Neural crest cell (in vitro differentiated cells): ENCODE results near the gene AP3S1. TPM values are rescaled to one million over a fixed set of nuclear protein-coding genes. Genes with fewer than 3 reads are reported as not detected.

Source experiments
- DNase-seq: peaks from one replicate; pipeline ENCODE4 v3.0.0; 2021; ENCODE audit warnings: low read depth, mixed read lengths, low spot score
- H3K27ac Mint-ChIP-seq: one replicate; pipeline ENCODE4 v1.8.0; 2021; ENCODE audit warnings: mild to moderate bottlenecking, mixed read lengths; ENCODE audit not compliant: unreplicated experiment
- H3K27me3 Mint-ChIP-seq: 2 replicates; pipeline ENCODE4 v1.8.0; 2021; ENCODE audit warnings: low read depth, mild to moderate bottlenecking, mixed read lengths
- H3K36me3 Mint-ChIP-seq: 2 replicates; pipeline ENCODE4 v1.8.0; 2021; ENCODE audit warnings: low read depth, mild to moderate bottlenecking, mixed read lengths
- H3K4me1 Mint-ChIP-seq: 2 replicates; pipeline ENCODE4 v1.8.0; 2021; ENCODE audit warnings: mixed read lengths
- H3K4me3 Mint-ChIP-seq: one replicate; pipeline ENCODE4 v1.8.0; 2021; ENCODE audit warnings: mild to moderate bottlenecking, mixed read lengths
- H3K9me3 Mint-ChIP-seq: 2 replicates; pipeline ENCODE4 v1.8.0; 2021; ENCODE audit warnings: mixed read lengths
- total RNA-seq: library from RNA; stranded (reverse); gene quantifications from 2 replicates; pipeline ENCODE4 v1.2.1, GENCODE V29; 2021
- TF ChIP-seq, protein P1 (sequence below): fragments of 200-600 bp; sonication (generic); conservative IDR thresholded peaks from 2 replicates; pipeline ENCODE4 v1.5.0; 2021; ENCODE audit warnings: antibody characterized with exemption, mild to moderate bottlenecking

Gene AP3S1
- total RNA-seq, 1 donor from 2014 or later, result 74.9 TPM

DNA sequence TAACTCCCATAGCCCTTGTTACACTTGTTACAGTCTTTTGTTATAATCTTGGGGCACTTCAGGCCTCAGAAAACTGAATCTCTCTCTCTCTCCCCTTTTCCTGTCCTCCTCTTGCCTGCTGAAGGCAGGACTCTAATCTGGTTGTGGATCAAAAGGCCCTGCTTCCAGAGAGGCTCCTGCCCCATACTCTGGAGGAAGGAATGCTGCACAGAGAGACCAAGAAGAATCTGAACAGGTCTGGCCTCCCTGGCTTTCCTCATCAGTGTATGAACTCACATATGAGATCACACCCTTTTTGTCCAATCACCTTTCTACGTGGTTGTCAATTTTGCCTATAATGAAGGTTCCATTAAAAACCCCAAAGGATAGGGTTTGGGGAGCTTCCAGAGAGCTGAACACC lies 94.3 kb downstream of the AP3S1 start:
- DNase-seq, result no peak
- H3K4me3 Mint-ChIP-seq, result no peak overlapping the region
- no peak overlapping the region for H3K27ac Mint-ChIP-seq
- H3K4me1 Mint-ChIP-seq, result peaks cover 10% of the 10 kb centered on the region
- peaks cover 2% of the 10 kb centered on the region for H3K9me3 Mint-ChIP-seq
- H3K27me3 Mint-ChIP-seq, result no peaks in the 10 kb centered on the region
- H3K36me3 Mint-ChIP-seq, result no peaks in the 10 kb centered on the region
- TF ChIP-seq, protein P1, sequence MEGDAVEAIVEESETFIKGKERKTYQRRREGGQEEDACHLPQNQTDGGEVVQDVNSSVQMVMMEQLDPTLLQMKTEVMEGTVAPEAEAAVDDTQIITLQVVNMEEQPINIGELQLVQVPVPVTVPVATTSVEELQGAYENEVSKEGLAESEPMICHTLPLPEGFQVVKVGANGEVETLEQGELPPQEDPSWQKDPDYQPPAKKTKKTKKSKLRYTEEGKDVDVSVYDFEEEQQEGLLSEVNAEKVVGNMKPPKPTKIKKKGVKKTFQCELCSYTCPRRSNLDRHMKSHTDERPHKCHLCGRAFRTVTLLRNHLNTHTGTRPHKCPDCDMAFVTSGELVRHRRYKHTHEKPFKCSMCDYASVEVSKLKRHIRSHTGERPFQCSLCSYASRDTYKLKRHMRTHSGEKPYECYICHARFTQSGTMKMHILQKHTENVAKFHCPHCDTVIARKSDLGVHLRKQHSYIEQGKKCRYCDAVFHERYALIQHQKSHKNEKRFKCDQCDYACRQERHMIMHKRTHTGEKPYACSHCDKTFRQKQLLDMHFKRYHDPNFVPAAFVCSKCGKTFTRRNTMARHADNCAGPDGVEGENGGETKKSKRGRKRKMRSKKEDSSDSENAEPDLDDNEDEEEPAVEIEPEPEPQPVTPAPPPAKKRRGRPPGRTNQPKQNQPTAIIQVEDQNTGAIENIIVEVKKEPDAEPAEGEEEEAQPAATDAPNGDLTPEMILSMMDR, result no peak

DNA sequence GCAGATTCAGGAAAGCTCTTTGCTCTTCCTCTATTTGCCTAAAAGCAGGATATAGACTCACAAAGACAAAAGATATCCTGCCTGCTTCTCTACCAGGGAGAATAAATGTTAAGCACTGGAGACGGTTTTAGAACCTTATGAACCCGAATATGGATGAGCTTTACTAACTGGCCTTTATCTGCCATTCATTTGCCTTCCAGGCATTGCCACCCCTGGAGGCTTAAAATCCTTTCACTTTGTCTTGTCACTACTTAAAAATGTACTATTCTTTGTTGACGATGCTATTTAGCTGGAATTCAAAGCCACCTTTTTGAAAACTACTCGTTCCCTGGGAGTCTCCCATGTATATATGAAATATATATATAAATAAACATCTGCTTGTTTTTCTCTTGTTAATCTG lies 97.3 kb downstream of the AP3S1 start:
- peaks cover 10% of the 10 kb centered on the region for H3K4me1 Mint-ChIP-seq
- H3K27ac Mint-ChIP-seq, result peak overlapping the region; percentile 24
- no peak overlapping the region for H3K4me3 Mint-ChIP-seq
- H3K36me3 Mint-ChIP-seq, result no peaks in the 10 kb centered on the region
- H3K9me3 Mint-ChIP-seq, result peaks cover 7% of the 10 kb centered on the region
- TF ChIP-seq, protein P1, result no peak
- no peaks in the 10 kb centered on the region for H3K27me3 Mint-ChIP-seq
- no peak for DNase-seq

- peaks cover 10% of the 10 kb centered on the region for H3K4me1 Mint-ChIP-seq
- no peak overlapping the region for H3K4me3 Mint-ChIP-seq
- H3K27me3 Mint-ChIP-seq, result no peaks in the 10 kb centered on the region
- H3K9me3 Mint-ChIP-seq, result peaks cover 7% of the 10 kb centered on the region
- H3K27ac Mint-ChIP-seq, result no peak overlapping the region
- TF ChIP-seq, protein P1, result no peak
- no peak for DNase-seq
- H3K36me3 Mint-ChIP-seq, result no peaks in the 10 kb centered on the region
Observed at GRCh38 chr5:115940080-115940810, 98.5 kb downstream of the AP3S1 start.

DNA sequence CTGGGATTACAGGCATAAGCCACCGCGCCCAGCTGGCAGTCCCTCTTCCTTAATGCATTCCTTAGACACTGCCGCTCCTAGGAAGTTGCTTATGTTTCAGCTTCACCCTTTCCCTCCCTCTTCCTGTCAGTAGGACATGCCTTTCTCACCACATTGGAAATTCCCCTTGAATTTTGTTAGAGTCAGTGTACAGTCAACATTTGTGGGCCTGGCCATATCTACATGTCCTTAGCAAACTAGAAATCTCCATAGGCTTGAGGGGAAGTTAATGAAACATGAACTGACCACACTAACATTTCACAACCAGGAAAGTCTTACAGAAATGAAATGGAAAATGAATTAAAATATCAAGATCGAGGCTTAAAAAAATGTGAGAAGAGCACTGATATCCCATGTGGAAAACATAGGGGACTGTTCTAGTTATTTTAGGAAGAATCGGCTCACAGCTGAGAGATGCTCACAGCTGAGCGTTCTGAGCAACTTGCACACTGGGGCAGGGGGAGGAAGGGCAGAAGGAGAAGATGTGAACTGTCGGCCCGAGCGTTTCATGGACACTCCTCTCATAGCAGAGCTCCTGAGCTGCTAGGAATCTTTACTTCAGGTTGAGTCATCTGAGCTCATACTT lies 99.4 kb downstream of the AP3S1 start:
- no peak for DNase-seq
- H3K4me3 Mint-ChIP-seq, result no peak overlapping the region
- TF ChIP-seq, protein P1, result no peak
- H3K36me3 Mint-ChIP-seq, result no peaks in the 10 kb centered on the region
- no peak overlapping the region for H3K27ac Mint-ChIP-seq
- no peaks in the 10 kb centered on the region for H3K27me3 Mint-ChIP-seq
- peaks cover 10% of the 10 kb centered on the region for H3K4me1 Mint-ChIP-seq
- H3K9me3 Mint-ChIP-seq, result peaks cover 7% of the 10 kb centered on the region

DNA sequence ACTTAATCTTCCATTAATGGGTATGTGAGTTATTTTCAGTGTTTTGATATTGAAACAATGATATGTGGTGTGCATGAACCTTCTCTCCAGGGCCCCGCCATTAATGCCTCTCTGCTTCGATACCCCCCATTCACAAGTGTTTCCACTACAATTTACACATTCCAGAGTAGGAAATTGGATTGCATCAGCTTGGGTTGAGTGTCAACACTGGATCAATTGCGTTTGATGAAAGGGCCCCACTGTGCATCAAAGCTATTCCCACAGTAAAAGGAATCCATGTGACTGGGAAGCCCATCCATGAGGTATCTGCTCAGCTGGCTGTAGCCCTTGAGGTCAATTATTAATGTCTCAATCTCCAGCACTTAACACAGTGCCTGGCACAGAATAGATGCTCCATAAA lies 102.8 kb downstream of the AP3S1 start:
- Mint-ChIP-seq H3K4me1 (peaks cover 1% of the 10 kb centered on the region), H3K4me3 (no peak overlapping the region), H3K27ac (no peak overlapping the region), H3K9me3 (peaks cover 5% of the 10 kb centered on the region), H3K27me3 (no peaks in the 10 kb centered on the region), H3K36me3 (no peaks in the 10 kb centered on the region)
- no peak for DNase-seq
- TF ChIP-seq, protein P1, result no peak
